GM23338 (cell line): ENCODE data around the gene PDZD8. TPM values are rescaled to one million over a fixed set of nuclear protein-coding genes. Genes with fewer than 3 reads are reported as not detected.
A peak's percentile ranks its signal among the peaks of the same experiment; 100 is the strongest.

ENCODE experiments used
- ATAC-seq: fragments of 200-7000 bp; cut with Tn5 transposase; 3 replicates; pipeline ENCODE4 v1.9.1; 2020
- DNase-seq: peaks from one replicate; pipeline ENCODE4 v3.0.0-alpha.2; 2015; ENCODE audit warnings: low spot score
- H2AFZ ChIP-seq: fragments of 200-600 bp; sonication (generic); 2 replicates; pipeline ENCODE4 v1.8.0; 2016; ENCODE audit warnings: antibody characterized with exemption, mild to moderate bottlenecking, moderate library complexity
- H3F3A ChIP-seq: fragments of 200-600 bp; sonication (generic); replicated peaks from 2 replicates; pipeline ENCODE4 v1.8.0; 2017; ENCODE audit warnings: antibody characterized with exemption, mixed run types, low read depth
- H3K27ac ChIP-seq: fragments of 200-600 bp; sonication (generic); 2 replicates; pipeline ENCODE4 v1.6.1; 2016; ENCODE audit warnings: low read depth
- H3K27me3 ChIP-seq: fragments of 200-600 bp; sonication (generic); 2 replicates; pipeline ENCODE4 v1.8.0; 2016; ENCODE audit warnings: mild to moderate bottlenecking, mixed run types, moderate library complexity; ENCODE audit not compliant: insufficient read depth
- H3K36me3 ChIP-seq: fragments of 200-600 bp; sonication (generic); 2 replicates; pipeline ENCODE4 v1.8.0; 2016; ENCODE audit warnings: mild to moderate bottlenecking; ENCODE audit not compliant: insufficient read depth
- H3K4me1 ChIP-seq: fragments of 200-600 bp; sonication (generic); 2 replicates; pipeline ENCODE4 v1.8.0; 2016; ENCODE audit warnings: mild to moderate bottlenecking, moderate library complexity; ENCODE audit not compliant: insufficient read depth
- H3K4me2 ChIP-seq: fragments of 200-600 bp; sonication (generic); 2 replicates; pipeline ENCODE4 v1.7.1; 2017; ENCODE audit warnings: mixed run types
- H3K4me3 ChIP-seq: fragments of 200-600 bp; sonication (generic); 2 replicates; pipeline ENCODE4 v1.6.1; 2016; ENCODE audit warnings: mixed run types
- H3K79me2 ChIP-seq: fragments of 200-600 bp; sonication (generic); replicated peaks from 2 replicates; pipeline ENCODE4 v1.8.0; 2017; ENCODE audit warnings: mild to moderate bottlenecking; ENCODE audit not compliant: insufficient read depth
- H3K9me2 ChIP-seq: fragments of 200-600 bp; sonication (generic); 2 replicates; pipeline ENCODE4 v1.8.0; 2017; ENCODE audit not compliant: insufficient read depth
- H4K20me1 ChIP-seq: fragments of 200-600 bp; sonication (generic); replicated peaks from 2 replicates; pipeline ENCODE4 v1.8.0; 2017; ENCODE audit warnings: mild to moderate bottlenecking; ENCODE audit not compliant: insufficient read depth
- H3K27ac Mint-ChIP-seq: 2 replicates; pipeline ENCODE4 v1.8.0; 2020; ENCODE audit warnings: inconsistent platforms, mild to moderate bottlenecking, moderate library complexity, mixed read lengths
- H3K27me3 Mint-ChIP-seq: 3 replicates; pipeline ENCODE4 v1.8.0; 2022; ENCODE audit warnings: low read depth, mild to moderate bottlenecking, moderate library complexity, mixed read lengths, inconsistent platforms; ENCODE audit not compliant: insufficient read depth, poor library complexity
- H3K36me3 Mint-ChIP-seq: 3 replicates; pipeline ENCODE4 v1.8.0; 2021; ENCODE audit warnings: low read depth, mild to moderate bottlenecking, inconsistent platforms, moderate library complexity, mixed read lengths
- H3K4me1 Mint-ChIP-seq: 3 replicates; pipeline ENCODE4 v1.8.0; 2020; ENCODE audit warnings: mild to moderate bottlenecking, inconsistent platforms, mixed read lengths
- H3K4me3 Mint-ChIP-seq: 3 replicates; pipeline ENCODE4 v1.8.0; 2021; ENCODE audit warnings: moderate library complexity, mild to moderate bottlenecking, inconsistent platforms, mixed read lengths
- H3K9me3 Mint-ChIP-seq: 3 replicates; pipeline ENCODE4 v1.8.0; 2020; ENCODE audit warnings: moderate library complexity, mild to moderate bottlenecking, inconsistent platforms, mixed read lengths
- CREB1 ChIP-seq: fragments of 250-450 bp; sonication (Bioruptor Pico); IDR thresholded peaks from 2 replicates; pipeline ENCODE4 v1.5.0; 2020; ENCODE audit warnings: low read depth, mild to moderate bottlenecking, moderate library complexity
- JUNB ChIP-seq: IDR thresholded peaks from one replicate; pipeline ENCODE4 v1.6.1; 2016; ENCODE audit warnings: antibody characterized with exemption; ENCODE audit not compliant: unreplicated experiment
- NANOG ChIP-seq: IDR thresholded peaks from 2 replicates; pipeline ENCODE4 v1.6.1; 2016; ENCODE audit warnings: antibody characterized with exemption, borderline replicate concordance
- STAT1 ChIP-seq: IDR thresholded peaks from one replicate; pipeline ENCODE4 v1.6.1; 2016; ENCODE audit warnings: antibody characterized with exemption; ENCODE audit not compliant: unreplicated experiment
- ZNF114 ChIP-seq: fragments of 250-450 bp; sonication (Bioruptor Pico); IDR thresholded peaks from 2 replicates; pipeline ENCODE4 v1.5.0; 2020; ENCODE audit warnings: mild to moderate bottlenecking, moderate library complexity
- ZNF331 ChIP-seq: fragments of 250-450 bp; sonication (Bioruptor Pico); IDR thresholded peaks from 2 replicates; pipeline ENCODE4 v1.5.0; 2020; ENCODE audit warnings: low read depth, mild to moderate bottlenecking, moderate library complexity
- polyA plus RNA-seq: library from polyadenylated mRNA; unstranded; fragments of >200 nt; fragmentation: Nextera tagmentation; extraction: Ambion mirVana; gene quantifications from 2 replicates; pipeline ENCODE4 v1.2.1, GENCODE V29; 2016
- total RNA-seq: library from RNA; depleted of rRNA; stranded (reverse); fragments of >200 nt; shearing (Covaris generic); gene quantifications from 2 replicates; pipeline ENCODE4 v1.2.3, GENCODE V29; 2014
- TF ChIP-seq, protein P1 (sequence below): IDR thresholded peaks from one replicate; pipeline ENCODE4 v1.6.1; 2018; ENCODE audit warnings: antibody characterized with exemption; ENCODE audit not compliant: unreplicated experiment
- TF ChIP-seq, protein P2 (sequence below): fragments of 250-450 bp; sonication (Bioruptor Pico); IDR thresholded peaks from 2 replicates; pipeline ENCODE4 v1.5.0; 2020; ENCODE audit warnings: mild to moderate bottlenecking, moderate library complexity

PDZD8 gene
- total and polyA plus RNA-seq, 2 experiments from 2014 or later = 11.4 to 28.6 TPM

GRCh38 chr10:117346574-117346973 is 28.7 kb downstream of the PDZD8 start (continued):
- no peak for TF ChIP-seq STAT1
- TF ChIP-seq ZNF331 (CRISPR knock-in tag) = no peak
- no peak for TF ChIP-seq NANOG
- peak; percentile 45; the same call in 1 of the 2 replicates for TF ChIP-seq CREB1 (CRISPR knock-in tag)
- TF ChIP-seq, protein P1, sequence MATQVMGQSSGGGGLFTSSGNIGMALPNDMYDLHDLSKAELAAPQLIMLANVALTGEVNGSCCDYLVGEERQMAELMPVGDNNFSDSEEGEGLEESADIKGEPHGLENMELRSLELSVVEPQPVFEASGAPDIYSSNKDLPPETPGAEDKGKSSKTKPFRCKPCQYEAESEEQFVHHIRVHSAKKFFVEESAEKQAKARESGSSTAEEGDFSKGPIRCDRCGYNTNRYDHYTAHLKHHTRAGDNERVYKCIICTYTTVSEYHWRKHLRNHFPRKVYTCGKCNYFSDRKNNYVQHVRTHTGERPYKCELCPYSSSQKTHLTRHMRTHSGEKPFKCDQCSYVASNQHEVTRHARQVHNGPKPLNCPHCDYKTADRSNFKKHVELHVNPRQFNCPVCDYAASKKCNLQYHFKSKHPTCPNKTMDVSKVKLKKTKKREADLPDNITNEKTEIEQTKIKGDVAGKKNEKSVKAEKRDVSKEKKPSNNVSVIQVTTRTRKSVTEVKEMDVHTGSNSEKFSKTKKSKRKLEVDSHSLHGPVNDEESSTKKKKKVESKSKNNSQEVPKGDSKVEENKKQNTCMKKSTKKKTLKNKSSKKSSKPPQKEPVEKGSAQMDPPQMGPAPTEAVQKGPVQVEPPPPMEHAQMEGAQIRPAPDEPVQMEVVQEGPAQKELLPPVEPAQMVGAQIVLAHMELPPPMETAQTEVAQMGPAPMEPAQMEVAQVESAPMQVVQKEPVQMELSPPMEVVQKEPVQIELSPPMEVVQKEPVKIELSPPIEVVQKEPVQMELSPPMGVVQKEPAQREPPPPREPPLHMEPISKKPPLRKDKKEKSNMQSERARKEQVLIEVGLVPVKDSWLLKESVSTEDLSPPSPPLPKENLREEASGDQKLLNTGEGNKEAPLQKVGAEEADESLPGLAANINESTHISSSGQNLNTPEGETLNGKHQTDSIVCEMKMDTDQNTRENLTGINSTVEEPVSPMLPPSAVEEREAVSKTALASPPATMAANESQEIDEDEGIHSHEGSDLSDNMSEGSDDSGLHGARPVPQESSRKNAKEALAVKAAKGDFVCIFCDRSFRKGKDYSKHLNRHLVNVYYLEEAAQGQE = no peak

DNA sequence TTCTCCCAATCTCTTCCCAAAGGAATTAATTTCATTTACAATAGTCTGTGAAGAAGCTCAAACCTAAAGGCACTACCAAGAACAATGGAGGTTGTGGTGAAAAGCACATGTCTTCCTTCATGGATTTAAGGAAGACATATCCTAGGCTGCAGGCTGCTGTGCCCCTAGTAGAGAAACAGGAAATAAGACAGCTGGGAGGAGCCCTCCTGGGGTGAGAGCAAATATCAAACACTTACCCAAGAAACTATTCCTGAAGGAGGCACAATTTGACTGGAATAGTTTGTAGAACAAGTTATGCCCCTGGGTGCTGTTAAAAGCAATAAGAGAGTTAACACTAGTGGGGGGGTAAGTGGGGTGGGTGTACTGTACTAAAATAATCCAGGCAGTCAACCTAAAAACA is 30.1 kb downstream of the PDZD8 start:
- peak overlapping the region; percentile 31; the same call in 1 of the 2 replicates for H3K4me3 ChIP-seq
- DNase-seq (peak; percentile 66), ATAC-seq (peak; percentile 19)
- no peaks in the 10 kb centered on the region for H3K36me3 ChIP-seq
- H3K9me2 ChIP-seq = 0 out of 2 replicates have a peak, but pooled peaks cover 4% of the 10 kb centered on the region
- peaks cover 15% of the 10 kb centered on the region; the same call in 1 of the 2 replicates for H3F3A ChIP-seq
- no peaks in the 10 kb centered on the region for H3K36me3 Mint-ChIP-seq
- no peaks in the 10 kb centered on the region for H3K9me3 Mint-ChIP-seq
- peaks cover 74% of the 10 kb centered on the region for H3K4me1 ChIP-seq
- no peak for TF ChIP-seq ZNF114 (CRISPR knock-in tag)
- TF ChIP-seq, protein P2, sequence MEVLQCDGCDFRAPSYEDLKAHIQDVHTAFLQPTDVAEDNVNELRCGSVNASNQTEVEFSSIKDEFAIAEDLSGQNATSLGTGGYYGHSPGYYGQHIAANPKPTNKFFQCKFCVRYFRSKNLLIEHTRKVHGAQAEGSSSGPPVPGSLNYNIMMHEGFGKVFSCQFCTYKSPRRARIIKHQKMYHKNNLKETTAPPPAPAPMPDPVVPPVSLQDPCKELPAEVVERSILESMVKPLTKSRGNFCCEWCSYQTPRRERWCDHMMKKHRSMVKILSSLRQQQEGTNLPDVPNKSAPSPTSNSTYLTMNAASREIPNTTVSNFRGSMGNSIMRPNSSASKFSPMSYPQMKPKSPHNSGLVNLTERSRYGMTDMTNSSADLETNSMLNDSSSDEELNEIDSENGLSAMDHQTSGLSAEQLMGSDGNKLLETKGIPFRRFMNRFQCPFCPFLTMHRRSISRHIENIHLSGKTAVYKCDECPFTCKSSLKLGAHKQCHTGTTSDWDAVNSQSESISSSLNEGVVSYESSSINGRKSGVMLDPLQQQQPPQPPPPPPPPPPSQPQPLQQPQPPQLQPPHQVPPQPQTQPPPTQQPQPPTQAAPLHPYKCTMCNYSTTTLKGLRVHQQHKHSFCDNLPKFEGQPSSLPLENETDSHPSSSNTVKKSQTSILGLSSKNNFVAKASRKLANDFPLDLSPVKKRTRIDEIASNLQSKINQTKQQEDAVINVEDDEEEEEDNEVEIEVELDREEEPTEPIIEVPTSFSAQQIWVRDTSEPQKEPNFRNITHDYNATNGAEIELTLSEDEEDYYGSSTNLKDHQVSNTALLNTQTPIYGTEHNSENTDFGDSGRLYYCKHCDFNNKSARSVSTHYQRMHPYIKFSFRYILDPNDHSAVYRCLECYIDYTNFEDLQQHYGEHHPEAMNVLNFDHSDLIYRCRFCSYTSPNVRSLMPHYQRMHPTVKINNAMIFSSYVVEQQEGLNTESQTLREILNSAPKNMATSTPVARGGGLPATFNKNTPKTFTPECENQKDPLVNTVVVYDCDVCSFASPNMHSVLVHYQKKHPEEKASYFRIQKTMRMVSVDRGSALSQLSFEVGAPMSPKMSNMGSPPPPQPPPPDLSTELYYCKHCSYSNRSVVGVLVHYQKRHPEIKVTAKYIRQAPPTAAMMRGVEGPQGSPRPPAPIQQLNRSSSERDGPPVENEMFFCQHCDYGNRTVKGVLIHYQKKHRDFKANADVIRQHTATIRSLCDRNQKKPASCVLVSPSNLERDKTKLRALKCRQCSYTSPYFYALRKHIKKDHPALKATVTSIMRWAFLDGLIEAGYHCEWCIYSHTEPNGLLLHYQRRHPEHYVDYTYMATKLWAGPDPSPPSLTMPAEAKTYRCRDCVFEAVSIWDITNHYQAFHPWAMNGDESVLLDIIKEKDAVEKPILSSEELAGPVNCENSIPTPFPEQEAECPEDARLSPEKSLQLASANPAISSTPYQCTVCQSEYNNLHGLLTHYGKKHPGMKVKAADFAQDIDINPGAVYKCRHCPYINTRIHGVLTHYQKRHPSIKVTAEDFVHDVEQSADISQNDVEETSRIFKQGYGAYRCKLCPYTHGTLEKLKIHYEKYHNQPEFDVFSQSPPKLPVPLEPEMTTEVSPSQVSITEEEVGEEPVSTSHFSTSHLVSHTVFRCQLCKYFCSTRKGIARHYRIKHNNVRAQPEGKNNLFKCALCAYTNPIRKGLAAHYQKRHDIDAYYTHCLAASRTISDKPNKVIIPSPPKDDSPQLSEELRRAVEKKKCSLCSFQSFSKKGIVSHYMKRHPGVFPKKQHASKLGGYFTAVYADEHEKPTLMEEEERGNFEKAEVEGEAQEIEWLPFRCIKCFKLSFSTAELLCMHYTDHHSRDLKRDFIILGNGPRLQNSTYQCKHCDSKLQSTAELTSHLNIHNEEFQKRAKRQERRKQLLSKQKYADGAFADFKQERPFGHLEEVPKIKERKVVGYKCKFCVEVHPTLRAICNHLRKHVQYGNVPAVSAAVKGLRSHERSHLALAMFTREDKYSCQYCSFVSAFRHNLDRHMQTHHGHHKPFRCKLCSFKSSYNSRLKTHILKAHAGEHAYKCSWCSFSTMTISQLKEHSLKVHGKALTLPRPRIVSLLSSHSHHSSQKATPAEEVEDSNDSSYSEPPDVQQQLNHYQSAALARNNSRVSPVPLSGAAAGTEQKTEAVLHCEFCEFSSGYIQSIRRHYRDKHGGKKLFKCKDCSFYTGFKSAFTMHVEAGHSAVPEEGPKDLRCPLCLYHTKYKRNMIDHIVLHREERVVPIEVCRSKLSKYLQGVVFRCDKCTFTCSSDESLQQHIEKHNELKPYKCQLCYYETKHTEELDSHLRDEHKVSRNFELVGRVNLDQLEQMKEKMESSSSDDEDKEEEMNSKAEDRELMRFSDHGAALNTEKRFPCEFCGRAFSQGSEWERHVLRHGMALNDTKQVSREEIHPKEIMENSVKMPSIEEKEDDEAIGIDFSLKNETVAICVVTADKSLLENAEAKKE (CRISPR knock-in tag) = peak; percentile 54
- no peak for TF ChIP-seq ZNF331 (CRISPR knock-in tag)
- TF ChIP-seq JUNB = no peak
- peaks cover 81% of the 10 kb centered on the region for H3K4me1 Mint-ChIP-seq
- no peak overlapping the region; the same call in 2 of the 3 replicates for H3K4me3 Mint-ChIP-seq
- no peak overlapping the region for H2AFZ ChIP-seq
- H3K79me2 ChIP-seq = peaks cover 78% of the 10 kb centered on the region
- peaks cover 4% of the 10 kb centered on the region for H3K27me3 Mint-ChIP-seq
- H3K27ac Mint-ChIP-seq = peak overlapping the region; percentile 99
- no peaks in the 10 kb centered on the region for H4K20me1 ChIP-seq
- H3K4me2 ChIP-seq = peak overlapping the region; percentile 65
- no peaks in the 10 kb centered on the region for H3K27me3 ChIP-seq
- peak overlapping the region; percentile 94 for H3K27ac ChIP-seq
